ENCODE measurements around the gene TMEM258.

TMEM258 gene

DNA sequence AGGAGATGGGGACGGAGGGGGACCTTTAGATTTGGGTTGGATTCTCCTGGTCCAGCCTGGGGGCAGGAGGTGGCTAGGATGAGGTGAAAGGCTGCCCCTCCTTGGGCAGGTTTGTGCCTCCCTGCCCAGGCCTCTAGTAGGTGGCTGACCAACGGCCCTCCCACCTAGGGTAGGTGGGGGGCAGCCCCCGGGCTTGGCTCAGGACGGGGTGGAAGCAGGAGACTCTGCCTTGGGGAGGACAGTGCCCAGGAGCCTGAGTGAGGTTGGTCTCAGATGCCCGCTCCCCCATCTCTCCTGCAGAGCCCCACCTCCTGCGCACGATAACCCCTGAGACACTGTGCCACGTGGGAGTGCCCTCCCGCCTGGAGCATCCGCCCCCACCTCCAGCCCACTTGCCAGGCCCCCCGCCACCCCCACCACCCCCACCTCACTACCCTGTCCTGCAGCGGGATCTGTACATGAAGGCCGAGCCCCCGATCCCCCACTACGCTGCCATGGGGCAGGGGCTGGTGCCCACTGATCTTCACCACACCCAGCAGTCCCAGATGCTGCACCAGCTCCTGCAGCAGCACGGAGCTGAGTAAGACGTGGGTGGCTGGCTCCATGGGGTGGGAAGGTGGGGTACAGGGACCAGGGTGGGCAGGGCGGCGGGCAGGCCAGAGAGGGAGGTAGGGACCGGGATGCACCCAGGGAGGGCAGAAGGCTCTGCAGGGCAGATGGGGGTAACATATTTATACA lies 22.3 kb downstream of the TMEM258 start:
- ChIA-PET CTCF (interaction anchor here (0.7 to 0.8 kb wide), 2 partner anchors 17 to 20 kb away, joined by 3 to 4 read pairs; no protein-coding TSS in a partner anchor), POLR2A (ENCODE audit: low non-redundant PET) (no interaction called here)
- DNase-seq (ENCODE audit: low spot score), result no peak
- TF ChIP-seq, protein P1, sequence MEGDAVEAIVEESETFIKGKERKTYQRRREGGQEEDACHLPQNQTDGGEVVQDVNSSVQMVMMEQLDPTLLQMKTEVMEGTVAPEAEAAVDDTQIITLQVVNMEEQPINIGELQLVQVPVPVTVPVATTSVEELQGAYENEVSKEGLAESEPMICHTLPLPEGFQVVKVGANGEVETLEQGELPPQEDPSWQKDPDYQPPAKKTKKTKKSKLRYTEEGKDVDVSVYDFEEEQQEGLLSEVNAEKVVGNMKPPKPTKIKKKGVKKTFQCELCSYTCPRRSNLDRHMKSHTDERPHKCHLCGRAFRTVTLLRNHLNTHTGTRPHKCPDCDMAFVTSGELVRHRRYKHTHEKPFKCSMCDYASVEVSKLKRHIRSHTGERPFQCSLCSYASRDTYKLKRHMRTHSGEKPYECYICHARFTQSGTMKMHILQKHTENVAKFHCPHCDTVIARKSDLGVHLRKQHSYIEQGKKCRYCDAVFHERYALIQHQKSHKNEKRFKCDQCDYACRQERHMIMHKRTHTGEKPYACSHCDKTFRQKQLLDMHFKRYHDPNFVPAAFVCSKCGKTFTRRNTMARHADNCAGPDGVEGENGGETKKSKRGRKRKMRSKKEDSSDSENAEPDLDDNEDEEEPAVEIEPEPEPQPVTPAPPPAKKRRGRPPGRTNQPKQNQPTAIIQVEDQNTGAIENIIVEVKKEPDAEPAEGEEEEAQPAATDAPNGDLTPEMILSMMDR (conservative IDR thresholded peaks at IDR 0.05; ENCODE audit: low read depth), result no peak
- H3K27ac ChIP-seq, result no peak overlapping the region

DNA sequence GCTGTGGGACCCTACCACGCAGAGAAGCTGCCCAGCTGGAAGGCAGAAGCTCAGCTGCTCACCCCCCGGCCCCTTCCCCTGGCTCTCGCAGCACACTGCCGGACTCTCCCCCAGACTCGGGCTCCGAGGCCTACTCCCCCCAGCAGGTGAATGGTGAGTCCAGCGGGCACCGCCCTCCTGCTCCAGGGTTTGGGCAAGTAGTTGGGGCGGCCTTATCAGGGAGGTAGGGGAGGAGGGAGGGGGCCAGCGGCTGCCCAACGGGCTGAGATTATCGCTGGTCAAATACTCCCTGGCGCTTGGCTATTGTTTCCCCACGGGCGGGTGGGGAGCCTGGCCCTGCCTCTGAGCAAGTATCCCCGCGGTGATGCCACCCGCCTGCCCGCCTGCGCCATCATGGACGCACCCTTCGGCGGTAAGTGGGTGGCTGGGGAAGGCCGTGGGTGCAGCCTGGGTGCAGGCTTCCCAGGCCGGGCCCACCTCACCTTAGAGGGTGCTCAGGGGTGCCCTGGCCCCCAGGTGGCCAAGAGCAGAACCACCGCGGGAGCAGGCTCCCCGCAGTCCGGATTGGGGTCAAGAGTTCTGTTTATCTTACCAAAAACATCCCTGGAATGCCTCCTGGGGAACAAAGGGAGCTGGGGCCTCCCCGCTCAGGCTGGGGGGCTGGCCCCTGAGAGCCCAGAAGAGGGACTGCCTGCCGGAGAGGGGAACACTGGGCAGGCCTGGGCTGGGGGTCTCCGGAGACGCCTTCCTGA lies 23.1 kb downstream of the TMEM258 start:
- no peak for DNase-seq (ENCODE audit: low spot score)
- H3K27ac ChIP-seq, result no peak overlapping the region
- TF ChIP-seq, protein P1 (conservative IDR thresholded peaks at IDR 0.05; ENCODE audit: low read depth), result no peak
- POLR2A ChIA-PET (ENCODE audit: low non-redundant PET), result no interaction called here
- CTCF ChIA-PET, result interaction anchor here (0.7 to 0.8 kb wide), 3 partner anchors 16 to 19 kb away, joined by 3 to 4 read pairs (median 3); no protein-coding TSS in a partner anchor

DNA sequence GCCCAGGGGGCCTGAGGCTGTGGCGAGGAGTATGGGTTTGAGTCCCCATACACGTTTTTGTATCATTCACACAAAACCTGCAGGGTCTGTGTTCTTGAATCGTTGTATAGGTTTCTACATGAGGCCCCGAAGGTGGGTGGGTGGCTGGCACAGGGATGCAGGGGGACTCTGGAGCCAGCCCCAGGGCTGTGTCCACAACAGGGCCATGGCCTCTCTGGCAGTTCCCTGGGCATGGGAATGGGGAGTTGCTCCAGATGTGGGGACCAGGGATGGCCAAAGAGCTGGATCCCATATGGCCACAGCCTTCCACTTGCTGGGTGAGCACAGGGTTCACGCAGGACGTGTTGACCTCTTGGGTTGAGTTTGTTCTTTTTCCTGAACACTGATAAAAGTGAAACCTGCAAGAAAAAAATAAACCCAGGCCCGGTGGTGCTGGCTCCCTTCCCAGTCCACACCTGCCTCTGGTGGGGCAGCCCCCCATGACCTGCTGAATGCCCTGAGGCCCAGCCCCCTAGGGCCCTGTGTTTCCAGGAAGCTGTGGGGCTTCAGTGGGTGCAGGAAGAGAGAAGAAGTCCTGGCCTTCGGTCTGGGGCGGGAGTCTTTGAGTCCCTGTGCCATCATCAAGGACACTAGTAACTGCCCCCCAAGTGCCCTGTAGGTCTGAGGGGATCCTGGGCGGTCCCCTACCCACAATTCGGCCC lies 23.9 kb downstream of the TMEM258 start:
- no peak for DNase-seq (ENCODE audit: low spot score)
- CTCF ChIA-PET, result interaction anchor here (0.8 kb wide), 1 partner anchor 15 kb away, joined by 3 read pairs; no protein-coding TSS in a partner anchor
- H3K27ac ChIP-seq, result no peak overlapping the region
- POLR2A ChIA-PET (ENCODE audit: low non-redundant PET), result no interaction called here
- TF ChIP-seq, protein P1 (conservative IDR thresholded peaks at IDR 0.05; ENCODE audit: low read depth), result no peak

DNA sequence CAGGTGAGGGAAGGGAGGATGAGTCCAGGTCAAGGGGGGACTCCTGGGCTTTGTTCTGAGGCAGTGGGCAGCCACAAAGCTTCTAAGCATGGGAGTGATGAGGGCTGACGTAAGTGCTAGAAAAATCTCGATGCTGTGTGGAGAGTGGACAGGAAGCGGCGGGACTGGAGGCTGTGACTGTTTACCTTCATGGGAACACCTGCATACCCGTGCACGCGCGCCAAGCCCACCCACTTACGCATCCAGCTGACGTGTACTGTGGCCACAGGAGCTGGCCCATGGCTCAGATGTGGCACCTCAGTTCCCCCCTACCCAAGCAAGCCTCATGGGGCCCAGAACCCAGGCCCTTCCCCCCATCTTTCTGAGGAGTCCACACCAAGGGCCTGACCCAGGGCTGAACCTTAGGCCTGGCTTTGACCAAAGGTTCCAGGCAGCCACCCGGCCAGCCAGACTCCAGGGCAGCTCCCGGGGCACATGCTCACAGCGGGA lies 26.0 kb downstream of the TMEM258 start:
- H3K27ac ChIP-seq, result no peak overlapping the region
- DNase-seq (ENCODE audit: low spot score), result no peak
- CTCF ChIA-PET, result no interaction called here
- TF ChIP-seq, protein P1 (conservative IDR thresholded peaks at IDR 0.05; ENCODE audit: low read depth), result no peak
- POLR2A ChIA-PET (ENCODE audit: low non-redundant PET), result no interaction called here

DNA sequence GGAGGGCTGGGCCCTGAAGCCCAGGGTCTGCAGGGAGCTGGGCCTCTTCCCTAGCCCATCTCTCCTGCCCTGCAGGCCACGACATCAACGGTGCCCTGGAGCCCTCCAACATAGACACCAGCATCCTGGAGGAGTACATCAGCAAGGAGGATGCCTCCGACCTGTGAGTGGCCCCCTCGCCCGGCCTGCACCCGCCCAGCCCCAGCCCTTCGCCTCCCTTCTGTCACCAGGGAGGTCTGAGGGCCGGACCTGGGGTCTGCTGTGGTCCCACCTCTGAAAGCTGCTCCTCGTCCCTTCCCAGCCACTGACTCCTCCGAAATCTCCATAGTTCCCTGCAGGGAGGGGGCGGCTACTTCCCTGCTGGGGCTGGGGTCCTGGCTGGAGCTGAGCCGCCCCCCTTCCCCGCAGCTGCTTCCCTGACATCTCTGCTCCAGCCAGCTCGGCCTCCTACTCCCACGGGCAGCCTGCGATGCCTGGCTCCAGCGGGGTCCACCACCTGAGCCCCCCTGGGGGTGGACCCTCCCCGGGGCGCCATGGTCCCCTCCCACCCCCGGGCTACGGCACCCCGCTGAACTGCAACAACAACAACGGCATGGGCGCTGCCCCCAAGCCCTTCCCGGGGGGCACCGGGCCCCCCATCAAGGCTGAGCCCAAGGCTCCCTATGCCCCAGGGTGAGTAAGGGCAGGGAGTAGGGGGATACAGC lies 26.7 kb downstream of the TMEM258 start:
- no peak overlapping the region for H3K27ac ChIP-seq
- TF ChIP-seq, protein P1 (conservative IDR thresholded peaks at IDR 0.05; ENCODE audit: low read depth), result no peak
- ChIA-PET CTCF (no interaction called here), POLR2A (ENCODE audit: low non-redundant PET) (no interaction called here)
- no peak for DNase-seq (ENCODE audit: low spot score)

Measured in RWPE1 (cell line).